ENCODE measurements around the gene ELOB.

ELOB gene

GRCh38 chr16:2813771-2814221 is 36.7 kb upstream of the ELOB start:
- H2AFZ ChIP-seq (ENCODE audit: low read length), result no peak overlapping the region
- H3K36me3 ChIP-seq (ENCODE audit: insufficient read depth, low read length), result no peaks in the 10 kb centered on the region
- H3K27me3 ChIP-seq (ENCODE audit: insufficient read depth, low read length), result 0 out of 2 replicates have a peak, but pooled peaks cover 4% of the 10 kb centered on the region
- TF ChIP-seq CTCF (IDR thresholded peaks at IDR 0.05; ENCODE audit: low read length), result no peak
- TF ChIP-seq EZH2 (IDR thresholded peaks at IDR 0.05; ENCODE audit: borderline replicate concordance, low read length), result no peak
- no peaks in the 10 kb centered on the region for H4K20me1 ChIP-seq (ENCODE audit: insufficient read depth, low read length)
- no peaks in the 10 kb centered on the region for H3K9me2 ChIP-seq (ENCODE audit: low read depth, low read length)
- no peak overlapping the region for H3K4me3 ChIP-seq (ENCODE audit: low read depth, low read length, poor library complexity, severe bottlenecking)
- H3K9me3 ChIP-seq (ENCODE audit: low read length), result no peaks in the 10 kb centered on the region
- no peaks in the 10 kb centered on the region for H3K79me2 ChIP-seq (ENCODE audit: insufficient read depth, low read length)
- H3F3A ChIP-seq (ENCODE audit: insufficient read depth, low read length), result no peaks in the 10 kb centered on the region
- H3K9ac ChIP-seq (ENCODE audit: low read length), result no peak overlapping the region
- H3K4me2 ChIP-seq (ENCODE audit: low read length), result no peak overlapping the region
- no peaks in the 10 kb centered on the region for H3K4me1 ChIP-seq (ENCODE audit: insufficient read depth, low read length, severe bottlenecking)
- H3K27ac ChIP-seq (ENCODE audit: low read depth, low read length, poor library complexity, severe bottlenecking), result no peak overlapping the region

GRCh38 chr16:2811703-2812471 is 34.8 kb upstream of the ELOB start:
- Histone ChIP-seq H3K4me3 (ENCODE audit: low read depth, low read length, poor library complexity, severe bottlenecking) (no peak overlapping the region), H4K20me1 (ENCODE audit: insufficient read depth, low read length) (no peaks in the 10 kb centered on the region), H3F3A (ENCODE audit: insufficient read depth, low read length) (no peaks in the 10 kb centered on the region), H3K9me2 (ENCODE audit: low read depth, low read length) (no peaks in the 10 kb centered on the region), H3K4me2 (ENCODE audit: low read length) (no peak overlapping the region), H3K27me3 (ENCODE audit: insufficient read depth, low read length) (peaks cover 9% of the 10 kb centered on the region), H3K4me1 (ENCODE audit: insufficient read depth, low read length, severe bottlenecking) (no peaks in the 10 kb centered on the region), H3K79me2 (ENCODE audit: insufficient read depth, low read length) (no peaks in the 10 kb centered on the region), H2AFZ (ENCODE audit: low read length) (no peak overlapping the region), H3K36me3 (ENCODE audit: insufficient read depth, low read length) (no peaks in the 10 kb centered on the region), H3K27ac (ENCODE audit: low read depth, low read length, poor library complexity, severe bottlenecking) (no peak overlapping the region), H3K9me3 (ENCODE audit: low read length) (no peaks in the 10 kb centered on the region), H3K9ac (ENCODE audit: low read length) (no peak overlapping the region)
- TF ChIP-seq CTCF (IDR thresholded peaks at IDR 0.05; ENCODE audit: low read length), result no peak
- TF ChIP-seq EZH2 (IDR thresholded peaks at IDR 0.05; ENCODE audit: borderline replicate concordance, low read length), result no peak

- Histone ChIP-seq H3K9me3 (ENCODE audit: low read length) (no peaks in the 10 kb centered on the region), H3K9ac (ENCODE audit: low read length) (no peak overlapping the region), H3K9me2 (ENCODE audit: low read depth, low read length) (no peaks in the 10 kb centered on the region), H3K36me3 (ENCODE audit: insufficient read depth, low read length) (no peaks in the 10 kb centered on the region), H4K20me1 (ENCODE audit: insufficient read depth, low read length) (no peaks in the 10 kb centered on the region), H3F3A (ENCODE audit: insufficient read depth, low read length) (no peaks in the 10 kb centered on the region), H3K4me1 (ENCODE audit: insufficient read depth, low read length, severe bottlenecking) (no peaks in the 10 kb centered on the region), H3K79me2 (ENCODE audit: insufficient read depth, low read length) (no peaks in the 10 kb centered on the region), H3K4me3 (ENCODE audit: low read depth, low read length, poor library complexity, severe bottlenecking) (no peak overlapping the region), H3K27me3 (ENCODE audit: insufficient read depth, low read length) (peaks cover 9% of the 10 kb centered on the region), H3K4me2 (ENCODE audit: low read length) (no peak overlapping the region), H3K27ac (ENCODE audit: low read depth, low read length, poor library complexity, severe bottlenecking) (no peak overlapping the region), H2AFZ (ENCODE audit: low read length) (no peak overlapping the region)
- TF ChIP-seq EZH2 (IDR thresholded peaks at IDR 0.05; ENCODE audit: borderline replicate concordance, low read length), result no peak
- no peak for TF ChIP-seq CTCF (IDR thresholded peaks at IDR 0.05; ENCODE audit: low read length)
These were observed 33.6 kb upstream of the ELOB start for GRCh38 chr16:2810651-2811050.
